Measurements from ENCODE around the gene TMEM94.
"Not testable (repeated sequence)": the region's sequence is repeated elsewhere in the genome, so short reads cannot be mapped to it uniquely, and the experiment has no call there.

Gene TMEM94

GRCh38 chr17:75456417-75457046 is at the start of gene TMEM94:
TMEM94 (plus strand) TSS chr17:75456635; CDS start chr17:75471906, 15,271 bp downstream.
- DNase-seq = peak; percentile 91

GRCh38 chr17:75407655-75408352 is 48.6 kb upstream of the TMEM94 start:
- no peak for DNase-seq

- no peak for DNase-seq
These were observed 46.3 kb upstream of the TMEM94 start for GRCh38 chr17:75410141-75410540.

- DNase-seq = no peak
These were observed 44.9 kb upstream of the TMEM94 start for GRCh38 chr17:75411328-75412067.

GRCh38 chr17:75412455-75413317 is 43.7 kb upstream of the TMEM94 start:
- DNase-seq = peak; percentile 75

GRCh38 chr17:75414488-75414887 is 41.9 kb upstream of the TMEM94 start:
- DNase-seq = no peak

- no peak for DNase-seq
These were observed 40.4 kb upstream of the TMEM94 start for GRCh38 chr17:75416006-75416405.

GRCh38 chr17:75417054-75417580 is 39.3 kb upstream of the TMEM94 start:
- DNase-seq = no peak

GRCh38 chr17:75418531-75418930 is 37.9 kb upstream of the TMEM94 start:
- DNase-seq = no peak

GRCh38 chr17:75428543-75429469 is 27.6 kb upstream of the TMEM94 start:
- DNase-seq = no peak

- no peak for DNase-seq
These were observed 26.1 kb upstream of the TMEM94 start for GRCh38 chr17:75430159-75430974.

GRCh38 chr17:75433218-75433783 is 23.1 kb upstream of the TMEM94 start:
- no peak for DNase-seq

- not testable (repeated sequence) for DNase-seq
These were observed 22.0 kb upstream of the TMEM94 start for GRCh38 chr17:75434433-75434832.

GRCh38 chr17:75437404-75437803 is 19.0 kb upstream of the TMEM94 start:
- DNase-seq = not testable (repeated sequence)

GRCh38 chr17:75439287-75439686 is 17.1 kb upstream of the TMEM94 start:
- no peak for DNase-seq

GRCh38 chr17:75440738-75441448 is 15.5 kb upstream of the TMEM94 start:
- no peak for DNase-seq

GRCh38 chr17:75442168-75443103 is 14.0 kb upstream of the TMEM94 start:
- DNase-seq = no peak

GRCh38 chr17:75445296-75445695 is 11.1 kb upstream of the TMEM94 start:
- no peak for DNase-seq
